Natural killer cell (primary cell): Measurements from ENCODE around the gene BACE1. TPM values are rescaled to one million over a fixed set of nuclear protein-coding genes. Genes with fewer than 3 reads are reported as not detected.

Experiments used
- ATAC-seq, 3 donors: fragments of 150-1000 bp in 2 of 3; fragments of 200-7000 bp in 1 of 3; cut with Tn5 transposase; 1 replicate in 1 of 3; 2 replicates in 2 of 3; pipeline ENCODE4 v1.10.0; 2021; ENCODE audit warnings: mild to moderate bottlenecking in 2 of 3, moderate library complexity in 2 of 3
- DNase-seq, 2 donors: peaks; one replicate each; pipeline versions ENCODE4 v3.0.0 to v3.0.0-alpha.2; 2013 to 2021; ENCODE audit warnings: mixed read lengths in 1 of 2
- H3K27ac ChIP-seq: one replicate; pipeline ENCODE4 v1.5.1; 2013; ENCODE audit warnings: mild to moderate bottlenecking, low read length
- H3K27me3 ChIP-seq: one replicate; pipeline ENCODE4 v1.6.1; 2013; ENCODE audit warnings: low read length; ENCODE audit not compliant: control insufficient read depth, insufficient read depth
- H3K36me3 ChIP-seq: one replicate; pipeline ENCODE4 v1.6.1; 2013; ENCODE audit warnings: low read length; ENCODE audit not compliant: control insufficient read depth, insufficient read depth
- H3K4me1 ChIP-seq: one replicate; pipeline ENCODE4 v1.6.1; 2013; ENCODE audit warnings: low read length; ENCODE audit not compliant: control insufficient read depth, insufficient read depth
- H3K4me3 ChIP-seq: one replicate; pipeline ENCODE4 v1.5.1; 2013; ENCODE audit warnings: low read length
- H3K9me3 ChIP-seq: one replicate; pipeline ENCODE4 v1.6.1; 2013; ENCODE audit warnings: low read length; ENCODE audit not compliant: control insufficient read depth, insufficient read depth
- H3K27ac Mint-ChIP-seq, 2 donors: one replicate each; pipeline ENCODE4 v1.8.0; 2022; ENCODE audit warnings: mild to moderate bottlenecking in 2 of 2, mixed read lengths in 2 of 2, moderate library complexity in 1 of 2
- H3K27me3 Mint-ChIP-seq, 2 donors: one replicate each; pipeline ENCODE4 v1.8.0; 2022; ENCODE audit warnings: low read depth in 2 of 2, mixed read lengths in 2 of 2
- H3K36me3 Mint-ChIP-seq: one replicate; pipeline ENCODE4 v1.8.0; 2022; ENCODE audit warnings: mixed read lengths
- H3K4me1 Mint-ChIP-seq, 2 donors: one replicate each; pipeline ENCODE4 v1.8.0; 2022; ENCODE audit warnings: mixed read lengths in 2 of 2
- H3K4me3 Mint-ChIP-seq: one replicate; pipeline ENCODE4 v1.8.0; 2022; ENCODE audit warnings: mild to moderate bottlenecking, moderate library complexity, mixed read lengths
- H3K9me3 Mint-ChIP-seq, 2 donors: one replicate each; pipeline ENCODE4 v1.8.0; 2022; ENCODE audit warnings: mixed read lengths in 2 of 2
- whole genome bisulfite sequencing: methylation state at CpG from one replicate; pipeline ENCODE4 v1.1.7; 2013; ENCODE audit warnings: missing lambda C conversion rate; ENCODE audit not compliant: insufficient coverage; 5-methylcytosine and 5-hydroxymethylcytosine counted together
- intact Hi-C: fragments of 100-400 bp; cut with micrococcal nuclease; formaldehyde crosslinking; loops from one replicate; pipeline ENCODE4 v1.14.2; 2022
- total RNA-seq, 4 donors: library from RNA; stranded (reverse); fragments of 120-200 nt in 1 of 4; gene quantifications; one replicate each; pipeline versions ENCODE4 v1.2.3 to v1.2.4, GENCODE V29; 2013 to 2022
- TF ChIP-seq, protein P1 (sequence below): fragments of 200-600 bp; IDR thresholded peaks from one replicate; pipeline ENCODE4 v1.8.0; 2022; ENCODE audit warnings: antibody characterized with exemption

BACE1 gene
- total RNA-seq: 1 to 10 TPM in 1 of 3 donors, under 1 TPM in 2; 0.21 to 1.1 (median 0.79) TPM
- total RNA-seq (2013): 0.90 TPM

DNA sequence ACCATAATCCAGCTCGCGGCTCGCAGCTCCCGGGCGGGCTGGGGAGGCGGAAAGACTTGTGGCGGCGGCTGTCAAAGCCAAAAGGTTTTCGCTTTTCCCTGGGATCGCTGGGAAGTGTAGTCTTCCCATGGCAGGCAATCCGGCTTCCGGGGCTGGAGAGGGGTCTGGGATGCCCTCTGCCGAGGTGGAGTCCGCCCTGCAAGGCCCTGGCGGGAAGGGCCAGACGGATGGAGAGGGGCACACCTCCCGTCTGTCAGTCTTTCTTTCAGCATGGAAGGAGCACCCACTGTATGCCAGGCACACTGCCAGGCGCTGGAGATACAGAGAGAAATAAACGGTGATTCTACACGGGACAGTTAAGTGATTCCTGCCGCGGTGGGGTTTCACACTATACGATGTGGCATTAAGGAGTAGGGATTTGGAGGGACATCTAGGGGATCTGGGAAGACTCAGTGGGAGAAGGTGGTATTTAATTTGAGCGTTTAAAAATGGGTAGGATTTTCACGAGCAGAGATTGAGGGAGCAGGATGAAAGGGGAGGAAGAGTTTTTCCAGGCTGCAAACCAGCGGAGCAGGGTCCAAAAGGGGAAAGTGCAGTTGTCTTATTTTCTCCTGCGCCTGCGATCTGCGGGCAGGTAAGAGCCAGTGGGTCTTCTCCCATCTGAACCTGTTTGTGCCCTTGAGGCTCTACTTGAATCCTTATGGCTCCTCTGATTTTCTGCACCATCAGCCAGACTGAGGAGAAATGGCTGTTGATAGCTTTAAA, at the start of gene BACE1:
Gene BACE1 (minus strand): TSS at position 60 of the 765 bp plus-strand sequence. CDS start 461 bp downstream, outside the sequence.
- peak within 1 kb of the TSS; percentile 70 for H3K4me3 Mint-ChIP-seq
- Histone ChIP-seq H3K27me3 (peaks cover 13% of the 10 kb centered on the region), H3K27ac (no peak within 1 kb of the TSS), H3K36me3 (no peaks in the 10 kb centered on the region), H3K9me3 (no peaks in the 10 kb centered on the region), H3K4me1 (peaks cover 16% of the 10 kb centered on the region), H3K4me3 (peak within 1 kb of the TSS; percentile 41)
- no peaks in the 10 kb centered on the region for H3K9me3 Mint-ChIP-seq
- DNase-seq (peak in 1 of 2 donors; percentile 29), ATAC-seq (peak in 2 of 3 donors; percentile 17 to 39)
- H3K27ac Mint-ChIP-seq: no peak within 1 kb of the TSS
- H3K36me3 Mint-ChIP-seq: no peaks in the 10 kb centered on the region
- intact Hi-C loops: no loop called here
- H3K27me3 Mint-ChIP-seq: peaks cover 38 to 39% of the 10 kb centered on the region in 2 donors
- TF ChIP-seq, protein P1, sequence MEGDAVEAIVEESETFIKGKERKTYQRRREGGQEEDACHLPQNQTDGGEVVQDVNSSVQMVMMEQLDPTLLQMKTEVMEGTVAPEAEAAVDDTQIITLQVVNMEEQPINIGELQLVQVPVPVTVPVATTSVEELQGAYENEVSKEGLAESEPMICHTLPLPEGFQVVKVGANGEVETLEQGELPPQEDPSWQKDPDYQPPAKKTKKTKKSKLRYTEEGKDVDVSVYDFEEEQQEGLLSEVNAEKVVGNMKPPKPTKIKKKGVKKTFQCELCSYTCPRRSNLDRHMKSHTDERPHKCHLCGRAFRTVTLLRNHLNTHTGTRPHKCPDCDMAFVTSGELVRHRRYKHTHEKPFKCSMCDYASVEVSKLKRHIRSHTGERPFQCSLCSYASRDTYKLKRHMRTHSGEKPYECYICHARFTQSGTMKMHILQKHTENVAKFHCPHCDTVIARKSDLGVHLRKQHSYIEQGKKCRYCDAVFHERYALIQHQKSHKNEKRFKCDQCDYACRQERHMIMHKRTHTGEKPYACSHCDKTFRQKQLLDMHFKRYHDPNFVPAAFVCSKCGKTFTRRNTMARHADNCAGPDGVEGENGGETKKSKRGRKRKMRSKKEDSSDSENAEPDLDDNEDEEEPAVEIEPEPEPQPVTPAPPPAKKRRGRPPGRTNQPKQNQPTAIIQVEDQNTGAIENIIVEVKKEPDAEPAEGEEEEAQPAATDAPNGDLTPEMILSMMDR: no peak
- 18% methylated on average over 29 of the region's 29 CpGs for WGBS
- peaks cover 0 to 6% of the 10 kb centered on the region in 2 donors for H3K4me1 Mint-ChIP-seq

DNA sequence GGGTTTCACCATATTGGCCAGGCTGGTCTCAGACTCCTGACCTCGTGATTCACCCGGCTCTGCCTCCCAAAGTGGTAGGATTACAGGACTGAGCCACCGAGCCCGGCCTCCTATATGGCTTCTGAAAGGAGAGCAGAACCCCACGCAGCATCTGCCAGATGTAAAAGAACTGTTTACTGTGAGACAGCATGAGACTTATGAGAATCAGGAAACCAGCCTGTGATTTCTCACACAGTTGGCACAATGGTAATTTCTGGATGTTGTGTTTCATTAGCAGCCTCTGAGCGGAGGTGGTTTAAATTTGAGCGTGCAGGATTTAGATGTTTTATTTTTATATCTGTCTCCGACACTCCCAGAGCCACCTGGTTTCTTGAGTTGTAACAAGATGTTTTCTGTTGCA, 45.4 kb upstream of the BACE1 start:
- intact Hi-C loops: no loop called here
- TF ChIP-seq, protein P1: no peak
- Mint-ChIP-seq H3K27ac (no peak overlapping the region), H3K27me3 (no peaks in the 10 kb centered on the region), H3K4me1 (no peaks in the 10 kb centered on the region), H3K9me3 (no peaks in the 10 kb centered on the region), H3K36me3 (peaks cover 24% of the 10 kb centered on the region), H3K4me3 (no peak overlapping the region)
- ATAC-seq (no peak), DNase-seq (no peak)
- Histone ChIP-seq H3K9me3 (no peaks in the 10 kb centered on the region), H3K36me3 (peaks cover 41% of the 10 kb centered on the region), H3K27ac (no peak overlapping the region), H3K27me3 (no peaks in the 10 kb centered on the region), H3K4me3 (no peak overlapping the region), H3K4me1 (no peaks in the 10 kb centered on the region)
- 91% methylated on average over 8 of the region's 8 CpGs for WGBS

DNA sequence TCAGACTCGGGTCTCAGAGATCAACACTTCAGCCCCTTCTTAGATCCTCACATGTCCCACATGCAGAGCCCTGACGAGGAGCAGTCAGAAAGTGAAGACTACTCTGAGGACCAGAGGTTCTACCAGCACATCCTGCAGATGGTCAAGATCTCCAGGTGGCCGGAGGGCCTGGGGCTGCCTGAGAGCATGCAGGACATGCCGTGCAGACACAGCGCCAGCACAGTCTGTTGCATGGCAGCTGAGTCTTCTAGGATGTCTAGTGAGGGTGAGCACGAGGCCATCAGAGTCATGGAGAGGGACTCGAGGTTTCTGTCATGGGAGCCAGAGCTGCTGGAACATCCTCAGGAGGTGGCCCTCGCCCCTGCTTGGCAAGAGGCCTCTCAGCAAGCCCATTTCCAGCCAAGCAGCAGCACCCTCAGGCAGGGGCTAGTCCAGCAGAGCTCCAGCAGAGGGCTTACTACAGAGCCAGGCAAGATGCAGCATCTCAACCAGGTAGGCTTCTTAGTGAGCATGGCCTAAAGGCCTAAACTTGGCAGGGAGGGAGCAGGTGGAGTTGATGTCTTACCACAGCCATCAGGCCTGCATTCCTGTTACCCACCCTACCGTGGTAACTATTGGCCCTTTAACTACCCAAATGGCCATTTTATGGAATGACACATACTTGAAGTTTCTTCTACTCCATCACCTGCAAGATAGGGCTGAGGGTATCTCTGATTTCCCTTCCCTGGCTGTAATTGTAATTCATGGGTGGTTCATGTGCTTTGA, 40.3 kb upstream of the BACE1 start:
- H3K4me1 Mint-ChIP-seq: peaks cover 0 to 3% of the 10 kb centered on the region in 2 donors
- Histone ChIP-seq H3K4me3 (no peak overlapping the region), H3K27ac (no peak overlapping the region), H3K27me3 (no peaks in the 10 kb centered on the region), H3K36me3 (peaks cover 41% of the 10 kb centered on the region), H3K9me3 (no peaks in the 10 kb centered on the region), H3K4me1 (no peaks in the 10 kb centered on the region)
- no peak overlapping the region for H3K27ac Mint-ChIP-seq
- ATAC-seq (no peak), DNase-seq (no peak)
- intact Hi-C loops: no loop called here
- TF ChIP-seq, protein P1: no peak
- 90% methylated on average over 9 of the region's 9 CpGs for WGBS
- peaks cover 10% of the 10 kb centered on the region for H3K36me3 Mint-ChIP-seq
- no peaks in the 10 kb centered on the region for H3K9me3 Mint-ChIP-seq
- H3K4me3 Mint-ChIP-seq: no peak overlapping the region
- no peaks in the 10 kb centered on the region for H3K27me3 Mint-ChIP-seq
